H9 (cell line): ENCODE measurements around the gene ANKRD65. TPM values are rescaled to one million over a fixed set of nuclear protein-coding genes. Genes with fewer than 3 reads are reported as not detected.

Experiments
- DNase-seq: peaks from one replicate; pipeline ENCODE4 v3.0.0-alpha.2; 2017
- H2AFZ ChIP-seq: one replicate; pipeline ENCODE4 v1.6.1; 2013; ENCODE audit warnings: mild to moderate bottlenecking, low read length, control low read depth, moderate library complexity
- H2AK5ac ChIP-seq: 2 replicates; pipeline ENCODE4 v1.6.1; 2013; ENCODE audit warnings: low read length, control low read depth, mixed read lengths; ENCODE audit not compliant: insufficient read length
- H2BK120ac ChIP-seq: one replicate; pipeline ENCODE4 v1.6.1; 2013; ENCODE audit warnings: low read depth, mild to moderate bottlenecking, low read length, control low read depth, inconsistent platforms; ENCODE audit not compliant: poor library complexity, severe bottlenecking
- H2BK12ac ChIP-seq: 2 replicates; pipeline ENCODE4 v1.6.1; 2013; ENCODE audit warnings: low read length, control low read depth, mixed read lengths, low read depth; ENCODE audit not compliant: insufficient read length
- H2BK15ac ChIP-seq: 2 replicates; pipeline ENCODE4 v1.6.1; 2013; ENCODE audit warnings: low read depth, low read length, control low read depth
- H2BK20ac ChIP-seq: one replicate; pipeline ENCODE4 v1.6.1; 2013; ENCODE audit warnings: low read depth, mild to moderate bottlenecking, low read length, control low read depth, inconsistent platforms; ENCODE audit not compliant: poor library complexity, severe bottlenecking
- H2BK5ac ChIP-seq: 2 replicates; pipeline ENCODE4 v1.6.1; 2013; ENCODE audit warnings: low read length, control low read depth, mixed read lengths; ENCODE audit not compliant: insufficient read length
- H3K14ac ChIP-seq: 2 replicates; pipeline ENCODE4 v1.6.1; 2013; ENCODE audit warnings: low read length, control low read depth; ENCODE audit not compliant: insufficient read depth
- H3K18ac ChIP-seq: 2 replicates; pipeline ENCODE4 v1.6.1; 2013; ENCODE audit warnings: low read depth, mild to moderate bottlenecking, mixed read lengths, low read length, control low read depth; ENCODE audit not compliant: insufficient read length
- H3K23ac ChIP-seq: 2 replicates; pipeline ENCODE4 v1.6.1; 2013; ENCODE audit warnings: low read length, control low read depth, mixed read lengths, low read depth; ENCODE audit not compliant: insufficient read length
- H3K23me2 ChIP-seq: 2 replicates; pipeline ENCODE4 v1.6.1; 2013; ENCODE audit warnings: low read depth, mild to moderate bottlenecking, mixed read lengths, low read length, control low read depth; ENCODE audit not compliant: insufficient read length, poor library complexity, severe bottlenecking
- H3K27ac ChIP-seq: 2 replicates; pipeline ENCODE4 v1.5.1; 2013; ENCODE audit warnings: low read length, control low read depth, mixed read lengths, low read depth; ENCODE audit not compliant: insufficient read length
- H3K27me3 ChIP-seq: 2 replicates; pipeline ENCODE4 v1.6.1; 2013; ENCODE audit warnings: low read length, control low read depth, inconsistent platforms; ENCODE audit not compliant: insufficient read depth
- H3K4ac ChIP-seq: 2 replicates; pipeline ENCODE4 v1.6.1; 2013; ENCODE audit warnings: low read depth, mild to moderate bottlenecking, control low read depth, inconsistent platforms, low read length, moderate library complexity
- H3K4me1 ChIP-seq: 2 replicates; pipeline ENCODE4 v1.6.1; 2013; ENCODE audit warnings: low read length, control low read depth, inconsistent platforms; ENCODE audit not compliant: insufficient read depth
- H3K4me2 ChIP-seq: 2 replicates; pipeline ENCODE4 v1.6.1; 2013; ENCODE audit warnings: low read length, control low read depth, mixed read lengths; ENCODE audit not compliant: insufficient read length, insufficient read depth
- H3K56ac ChIP-seq: 2 replicates; pipeline ENCODE4 v1.6.1; 2013; ENCODE audit warnings: low read depth, mild to moderate bottlenecking, mixed read lengths, low read length, control low read depth; ENCODE audit not compliant: insufficient read length
- H3K79me1 ChIP-seq: 2 replicates; pipeline ENCODE4 v1.6.1; 2013; ENCODE audit warnings: low read depth, mild to moderate bottlenecking, moderate library complexity, low read length, control low read depth, inconsistent platforms; ENCODE audit not compliant: insufficient read depth, poor library complexity, severe bottlenecking
- H3K79me2 ChIP-seq: 2 replicates; pipeline ENCODE4 v1.6.1; 2013; ENCODE audit warnings: low read length, control low read depth, inconsistent platforms; ENCODE audit not compliant: insufficient read depth
- H3K9ac ChIP-seq: 2 replicates; pipeline ENCODE4 v1.6.1; 2013; ENCODE audit warnings: low read length, control low read depth, mixed read lengths; ENCODE audit not compliant: insufficient read length; ENCODE audit errors: extremely low read depth
- H3K9me3 ChIP-seq: one replicate; pipeline ENCODE4 v1.6.1; 2013; ENCODE audit warnings: low read depth, low read length, inconsistent platforms; ENCODE audit not compliant: control insufficient read depth
- H3T11ph ChIP-seq: one replicate; pipeline ENCODE4 v1.6.1; 2013; ENCODE audit warnings: mild to moderate bottlenecking, low read length, control low read depth, inconsistent platforms
- H4K20me1 ChIP-seq: one replicate; pipeline ENCODE4 v1.6.1; 2013; ENCODE audit not compliant: control insufficient read depth, insufficient read length, insufficient read depth
- H4K5ac ChIP-seq: 2 replicates; pipeline ENCODE4 v1.6.1; 2013; ENCODE audit warnings: low read depth, mild to moderate bottlenecking, mixed read lengths, low read length, control low read depth; ENCODE audit not compliant: insufficient read length
- H4K8ac ChIP-seq: replicated peaks from 2 replicates; pipeline ENCODE4 v1.6.1; 2013; ENCODE audit warnings: low read length, control low read depth, mixed read lengths, low read depth; ENCODE audit not compliant: insufficient read length
- H4K91ac ChIP-seq: 2 replicates; pipeline ENCODE4 v1.6.1; 2013; ENCODE audit warnings: low read depth, mild to moderate bottlenecking, moderate library complexity, mixed read lengths, low read length, control low read depth; ENCODE audit not compliant: insufficient read length
- H3K27ac Mint-ChIP-seq, 3 experiments: 2 replicates in 2 of 3; 3 replicates in 1 of 3; pipeline ENCODE4 v1.8.0; 2020 to 2021; ENCODE audit warnings: mixed read lengths in 3 of 3, mild to moderate bottlenecking in 1 of 3, moderate library complexity in 1 of 3
- H3K27me3 Mint-ChIP-seq: 2 replicates; pipeline ENCODE4 v1.8.0; 2021; ENCODE audit warnings: low read depth, mild to moderate bottlenecking, moderate library complexity, mixed read lengths
- H3K36me3 Mint-ChIP-seq, 3 experiments: 2 replicates in 2 of 3; 3 replicates in 1 of 3; pipeline ENCODE4 v1.8.0; 2020 to 2021; ENCODE audit warnings: low read depth in 3 of 3, mixed read lengths in 3 of 3; ENCODE audit not compliant: insufficient read depth in 1 of 3
- H3K4me1 Mint-ChIP-seq, 2 experiments: 2 replicates each; pipeline ENCODE4 v1.8.0; 2020; ENCODE audit warnings: mixed read lengths in 2 of 2
- H3K4me3 Mint-ChIP-seq, 2 experiments: 2 replicates in 1 of 2; 3 replicates in 1 of 2; pipeline ENCODE4 v1.8.0; 2020 to 2021; ENCODE audit warnings: mild to moderate bottlenecking in 2 of 2, mixed read lengths in 2 of 2, moderate library complexity in 1 of 2
- H3K9me3 Mint-ChIP-seq, 2 experiments: 2 replicates in 1 of 2; 3 replicates in 1 of 2; pipeline ENCODE4 v1.8.0; 2020; ENCODE audit warnings: mild to moderate bottlenecking in 2 of 2, mixed read lengths in 2 of 2, moderate library complexity in 1 of 2
- CTCF ChIP-seq: fragments of 200-600 bp; sonication (generic); conservative IDR thresholded peaks from 3 replicates; pipeline ENCODE4 v1.8.0; 2021; ENCODE audit warnings: antibody characterized with exemption, mild to moderate bottlenecking
- whole genome bisulfite sequencing: extraction: QIAGEN DNeasy Blood & Tissue Kit; methylation state at CpG from one replicate; pipeline ENCODE4 v1.1.7; 2013; ENCODE audit warnings: missing lambda C conversion rate, low lambda C conversion rate, mixed read lengths; ENCODE audit not compliant: insufficient read length; ENCODE audit errors: extremely low coverage; 5-methylcytosine and 5-hydroxymethylcytosine counted together
- total RNA-seq: library from RNA; stranded (reverse); gene quantifications from 2 replicates; pipeline ENCODE4 v1.2.1, GENCODE V29; 2021

ANKRD65 gene
- total RNA-seq, 1 experiment from 2014 or later: 3.1 TPM

GRCh38 chr1:1374929-1375662 is 46.0 kb downstream of the ANKRD65 start, which contains the start of gene AURKAIP1:
TSS of gene AURKAIP1 (minus strand) at chr1:1375207. CDS start at chr1:1374756, 451 bp downstream.
- H4K91ac ChIP-seq: no peak within 1 kb of the TSS
- H2BK120ac ChIP-seq: no peak within 1 kb of the TSS
- Mint-ChIP-seq H3K4me1 (peaks cover 5 to 10% of the 10 kb centered on the region in 2 experiments), H3K9me3 (no peaks in the 10 kb centered on the region), H3K4me3 (peak within 1 kb of the TSS; percentile 83 to 88), H3K27ac (peak within 1 kb of the TSS; percentile 95 to 98 (median 96)), H3K27me3 (no peaks in the 10 kb centered on the region), H3K36me3 (peaks cover 6 to 20% (median 12%) of the 10 kb centered on the region in 3 experiments)
- H3T11ph ChIP-seq: no peak within 1 kb of the TSS
- H3K4me1 ChIP-seq: no peaks in the 10 kb centered on the region; the same call in 1 of the 2 replicates
- 0 out of 2 replicates have a peak within 1 kb of the TSS, but pooled peaks have one; percentile 43 for H3K14ac ChIP-seq
- no peaks in the 10 kb centered on the region for H3K27me3 ChIP-seq
- H2BK5ac ChIP-seq: no peak within 1 kb of the TSS
- no peaks in the 10 kb centered on the region for H4K20me1 ChIP-seq
- peak; percentile 99 for DNase-seq
- peak within 1 kb of the TSS; percentile 92 for H3K9ac ChIP-seq
- H3K79me2 ChIP-seq: peaks cover 4% of the 10 kb centered on the region; the same call in 1 of the 2 replicates
- peak; percentile 42 for TF ChIP-seq CTCF
- peak within 1 kb of the TSS; percentile 21 for H3K18ac ChIP-seq
- H2AK5ac ChIP-seq: no peak within 1 kb of the TSS
- no peak within 1 kb of the TSS for H3K23ac ChIP-seq
- peaks cover 13% of the 10 kb centered on the region for H3K79me1 ChIP-seq
- peaks cover 10% of the 10 kb centered on the region for H3K23me2 ChIP-seq
- peak within 1 kb of the TSS; percentile 94 for H3K4me2 ChIP-seq
- H2BK15ac ChIP-seq: no peak within 1 kb of the TSS
- no CpG with 5 or more reads among the region's 85 CpGs for WGBS
- no peak within 1 kb of the TSS for H2BK12ac ChIP-seq
- no peak within 1 kb of the TSS for H3K27ac ChIP-seq
- no peak within 1 kb of the TSS; the same call in 1 of the 2 replicates for H3K4ac ChIP-seq
- H3K9me3 ChIP-seq: no peaks in the 10 kb centered on the region
- no peak within 1 kb of the TSS for H4K5ac ChIP-seq
- H4K8ac ChIP-seq: no peak within 1 kb of the TSS
- H2AFZ ChIP-seq: no peak within 1 kb of the TSS
- no peak within 1 kb of the TSS for H2BK20ac ChIP-seq
- H3K56ac ChIP-seq: no peak within 1 kb of the TSS
